Measurements from ENCODE around the gene MDFI. TPM values are rescaled to one million over a fixed set of nuclear protein-coding genes. Genes with fewer than 3 reads are reported as not detected.

Gene MDFI, protein sequence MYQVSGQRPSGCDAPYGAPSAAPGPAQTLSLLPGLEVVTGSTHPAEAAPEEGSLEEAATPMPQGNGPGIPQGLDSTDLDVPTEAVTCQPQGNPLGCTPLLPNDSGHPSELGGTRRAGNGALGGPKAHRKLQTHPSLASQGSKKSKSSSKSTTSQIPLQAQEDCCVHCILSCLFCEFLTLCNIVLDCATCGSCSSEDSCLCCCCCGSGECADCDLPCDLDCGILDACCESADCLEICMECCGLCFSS
- total RNA-seq: 38.1 and 123 TPM in 2 replicates

DNA sequence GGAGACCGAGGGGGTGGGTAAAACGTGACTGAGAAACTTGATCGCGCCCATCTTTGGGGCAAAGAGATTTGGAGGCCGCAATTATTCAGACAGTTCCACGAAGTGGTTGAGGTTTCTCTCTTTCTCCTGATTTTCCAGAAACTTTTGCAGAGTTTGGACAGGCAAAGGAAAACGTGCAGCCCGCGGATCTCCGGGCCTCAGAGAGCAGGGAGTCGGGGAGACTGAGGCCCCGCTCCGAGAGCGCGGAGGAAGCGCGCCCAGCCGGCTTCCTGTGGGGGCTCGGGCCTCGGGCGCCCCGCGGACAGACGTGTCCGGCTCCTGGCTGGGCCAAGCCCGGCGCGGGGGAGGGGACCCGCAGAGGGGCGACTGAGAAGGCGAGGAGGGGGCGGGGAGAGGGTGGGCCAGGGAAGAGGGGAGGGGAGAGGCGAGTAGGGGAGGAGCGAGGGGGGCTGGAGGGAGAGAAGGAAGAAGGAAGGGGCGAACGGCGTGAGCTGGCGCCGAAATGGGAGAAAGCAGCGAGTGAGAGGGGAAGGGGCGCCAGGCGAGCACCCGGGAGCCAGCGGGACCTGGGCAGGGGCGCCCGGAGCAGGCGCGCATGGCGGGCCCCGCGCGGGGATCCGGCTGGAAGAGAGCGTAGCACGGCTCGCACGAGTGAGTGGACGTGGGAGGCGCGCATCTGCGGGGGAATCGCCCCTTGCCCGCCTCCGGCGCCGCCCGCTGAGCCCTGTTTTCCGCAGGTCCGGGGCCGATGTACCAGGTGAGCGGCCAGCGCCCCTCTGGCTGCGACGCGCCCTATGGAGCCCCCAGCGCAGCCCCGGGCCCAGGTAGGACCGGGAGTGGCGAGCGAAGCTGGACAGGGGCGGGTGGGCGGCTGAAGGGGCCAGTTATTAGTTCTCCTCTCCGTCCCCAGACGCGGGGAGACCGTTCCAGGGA, at the start of gene MDFI:
TSS of gene MDFI (plus strand) at position 467 of the 933 bp plus-strand sequence. CDS start at position 749, 282 bp downstream.

Other genes starting within 250 kb of the MDFI start
- 9.8 and 11.7 TPM in 2 replicates for gene FOXP4, start 92.1 kb upstream of the MDFI start, total RNA-seq
- 7.4 and 7.8 TPM in 2 replicates for gene TFEB, start 97.1 kb downstream of the MDFI start, total RNA-seq
- gene PGC, start 108.9 kb downstream of the MDFI start, total RNA-seq: 0.24 TPM in 1 of 2 replicates, not detected in the other
- gene FRS3, start 141.4 kb downstream of the MDFI start, total RNA-seq: 2.1 TPM in 2 replicates
- 0.65 and 1.6 TPM in 2 replicates for gene PRICKLE4, start 142.3 kb downstream of the MDFI start, total RNA-seq
- gene TOMM6, start 149.2 kb downstream of the MDFI start, total RNA-seq: 168 and 177 TPM in 2 replicates

Data from epithelial cell of alveolus of lung (primary cell).